ENCODE data around the gene GRIK1.

Gene GRIK1

GRCh38 chr21:29504751-29505321, 435.0 kb downstream of the GRIK1 start:
- Mint-ChIP-seq H3K4me1 (no peaks in the 10 kb centered on the region), H3K36me3 (no peaks in the 10 kb centered on the region), H3K9me3 (peaks cover 2% of the 10 kb centered on the region), H3K27ac (no peak overlapping the region), H3K4me3 (no peak overlapping the region)
- ATAC-seq (no peak), DNase-seq (ENCODE audit: low spot score in 2 of 2) (no peak)

- peaks cover 4% of the 10 kb centered on the region for H3K9me3 Mint-ChIP-seq
- H3K4me3 Mint-ChIP-seq = no peak overlapping the region
- no peaks in the 10 kb centered on the region for H3K36me3 Mint-ChIP-seq
- ATAC-seq (no peak), DNase-seq (ENCODE audit: low spot score in 2 of 2) (no peak)
- no peaks in the 10 kb centered on the region for H3K4me1 Mint-ChIP-seq
- H3K27ac Mint-ChIP-seq = no peak overlapping the region
Measured at GRCh38 chr21:29501451-29501850, 438.3 kb downstream of the GRIK1 start.

- Mint-ChIP-seq H3K4me1 (no peaks in the 10 kb centered on the region), H3K27ac (no peak overlapping the region), H3K4me3 (no peak overlapping the region), H3K36me3 (no peaks in the 10 kb centered on the region), H3K9me3 (peaks cover 4% of the 10 kb centered on the region)
- no peak for DNase-seq (ENCODE audit: low spot score in 2 of 2)
- no peak for ATAC-seq
Measured at GRCh38 chr21:29499734-29500343, 440.0 kb downstream of the GRIK1 start.

GRCh38 chr21:29499229-29499628, 440.6 kb downstream of the GRIK1 start:
- ATAC-seq = no peak
- peaks cover 4% of the 10 kb centered on the region for H3K9me3 Mint-ChIP-seq
- no peak for DNase-seq (ENCODE audit: low spot score in 2 of 2)
- no peak overlapping the region for H3K4me3 Mint-ChIP-seq
- H3K27ac Mint-ChIP-seq = no peak overlapping the region
- H3K4me1 Mint-ChIP-seq = no peaks in the 10 kb centered on the region
- no peaks in the 10 kb centered on the region for H3K36me3 Mint-ChIP-seq

- no peak for ATAC-seq
- peaks cover 2% of the 10 kb centered on the region for H3K9me3 Mint-ChIP-seq
- no peaks in the 10 kb centered on the region for H3K36me3 Mint-ChIP-seq
- H3K4me3 Mint-ChIP-seq = no peak overlapping the region
- no peak overlapping the region for H3K27ac Mint-ChIP-seq
- H3K4me1 Mint-ChIP-seq = no peaks in the 10 kb centered on the region
- no peak for DNase-seq (ENCODE audit: low spot score in 2 of 2)
Measured at GRCh38 chr21:29496337-29496736, 443.5 kb downstream of the GRIK1 start.

- Mint-ChIP-seq H3K4me3 (no peak overlapping the region), H3K36me3 (no peaks in the 10 kb centered on the region), H3K27ac (no peak overlapping the region), H3K9me3 (no peaks in the 10 kb centered on the region), H3K4me1 (no peaks in the 10 kb centered on the region)
- DNase-seq (ENCODE audit: low spot score in 2 of 2) = no peak
- ATAC-seq = no peak
Measured at GRCh38 chr21:29490016-29490415, 449.8 kb downstream of the GRIK1 start.

- no peaks in the 10 kb centered on the region for H3K4me1 Mint-ChIP-seq
- no peaks in the 10 kb centered on the region for H3K9me3 Mint-ChIP-seq
- ATAC-seq (no peak), DNase-seq (ENCODE audit: low spot score in 2 of 2) (no peak)
- H3K36me3 Mint-ChIP-seq = no peaks in the 10 kb centered on the region
- H3K4me3 Mint-ChIP-seq = no peak overlapping the region
- H3K27ac Mint-ChIP-seq = no peak overlapping the region
Measured at GRCh38 chr21:29487154-29487553, 452.6 kb downstream of the GRIK1 start.
